Stimulated activated CD8-positive, alpha-beta memory T cell treated with anti-CD3 and anti-CD28 coated beads, Interleukin-12 subunit alpha, Interleukin-12 subunit beta, amount 100 ng/mL, for 24 hours (primary cell): ENCODE measurements around the gene WASL.

ENCODE experiments used
- DNase-seq: peaks from one replicate; pipeline ENCODE4 v3.0.0-alpha.2; 2020; ENCODE audit errors: extremely low read depth

Gene WASL

DNA sequence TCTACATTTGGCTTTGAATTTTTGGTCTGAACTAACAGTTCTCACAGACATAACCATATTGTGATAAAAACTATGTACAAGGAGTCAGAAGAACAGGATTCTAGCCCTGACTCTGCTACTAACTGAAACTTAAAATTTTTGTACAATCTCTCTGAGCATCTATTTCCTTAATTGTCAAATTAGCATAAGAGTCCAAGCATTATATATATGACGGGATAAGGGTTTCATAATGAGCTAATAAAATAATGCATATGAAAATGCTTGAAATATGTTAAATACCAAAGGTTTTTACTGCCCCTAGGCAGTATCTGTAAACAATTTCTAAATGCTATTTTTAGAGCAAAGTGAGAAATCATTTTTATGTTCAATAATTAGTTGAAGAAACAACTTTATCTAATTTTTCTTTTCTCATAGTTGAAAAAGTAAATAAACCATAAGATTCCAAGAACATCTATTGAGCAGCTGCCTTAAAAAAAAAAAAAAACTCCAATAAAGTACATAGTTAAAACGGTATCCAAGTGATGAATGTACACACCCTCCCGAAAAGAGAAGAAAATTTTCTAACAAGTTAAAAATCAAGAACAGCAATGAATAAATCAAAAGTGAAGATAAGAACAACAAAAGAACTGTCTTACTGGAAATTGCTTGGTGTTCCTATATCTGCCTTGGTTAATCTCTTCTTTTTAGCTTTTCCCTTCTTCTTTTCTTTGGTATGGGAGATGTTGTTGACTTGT is 52.7 kb downstream of the WASL start:
- DNase-seq = no peak

DNA sequence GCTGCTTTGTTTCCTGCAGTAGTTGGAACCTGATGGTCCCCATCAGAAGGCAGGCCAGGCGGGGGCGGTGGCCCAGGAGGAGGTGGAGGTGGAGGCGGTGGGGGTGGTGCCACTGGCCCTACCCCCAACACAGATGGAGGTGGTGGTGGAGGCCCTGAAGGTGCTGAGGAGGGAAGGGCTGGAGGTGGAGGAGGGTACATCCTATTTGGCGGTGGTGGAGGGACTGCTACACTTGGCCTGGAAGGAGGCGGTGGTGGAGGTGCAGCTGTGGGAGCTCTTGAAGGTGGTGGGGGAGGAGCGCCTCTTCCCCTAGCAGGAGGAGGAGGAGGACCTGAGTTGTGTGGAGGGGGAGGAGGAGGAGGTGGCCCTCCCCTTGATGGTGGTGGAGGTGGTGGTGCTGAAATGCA is 56.3 kb downstream of the WASL start:
- DNase-seq = no peak

DNA sequence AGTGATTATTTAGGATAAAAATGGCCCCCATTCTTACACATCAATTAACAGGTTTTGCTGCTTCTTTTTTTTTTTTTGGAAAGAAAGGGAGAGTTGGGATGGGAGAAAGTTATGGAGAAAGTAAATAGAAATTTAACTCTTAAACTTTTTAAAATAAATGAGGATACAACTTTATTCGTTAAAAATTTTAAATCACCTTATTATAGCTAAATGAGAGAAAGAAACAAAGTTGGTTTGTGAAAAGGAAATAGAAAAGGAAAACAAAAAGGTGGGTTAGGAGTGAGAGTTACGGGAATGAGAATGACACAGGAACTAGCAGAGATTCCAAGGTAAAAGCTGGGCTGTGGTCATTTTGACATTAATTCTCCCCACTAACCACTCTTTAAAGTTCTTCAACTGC is 58.3 kb downstream of the WASL start:
- no peak for DNase-seq

DNA sequence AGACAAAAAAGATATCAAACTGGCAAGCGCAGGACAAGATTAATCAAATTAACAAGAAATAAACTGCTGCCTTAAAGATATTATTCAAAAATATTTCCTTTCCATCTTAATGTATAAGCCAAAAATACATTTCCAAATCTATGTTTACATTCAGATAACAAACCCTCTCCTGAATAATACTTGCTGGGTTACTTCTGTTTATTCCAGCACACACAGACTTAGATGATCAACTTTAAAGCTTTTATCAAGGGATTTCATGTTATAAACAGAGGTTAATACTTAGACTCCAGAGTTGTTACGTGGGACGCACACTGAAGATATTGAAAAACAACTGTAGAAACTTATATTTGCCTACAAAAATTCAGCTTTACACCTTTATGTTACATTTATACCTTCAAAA is 59.6 kb downstream of the WASL start:
- no peak for DNase-seq

DNA sequence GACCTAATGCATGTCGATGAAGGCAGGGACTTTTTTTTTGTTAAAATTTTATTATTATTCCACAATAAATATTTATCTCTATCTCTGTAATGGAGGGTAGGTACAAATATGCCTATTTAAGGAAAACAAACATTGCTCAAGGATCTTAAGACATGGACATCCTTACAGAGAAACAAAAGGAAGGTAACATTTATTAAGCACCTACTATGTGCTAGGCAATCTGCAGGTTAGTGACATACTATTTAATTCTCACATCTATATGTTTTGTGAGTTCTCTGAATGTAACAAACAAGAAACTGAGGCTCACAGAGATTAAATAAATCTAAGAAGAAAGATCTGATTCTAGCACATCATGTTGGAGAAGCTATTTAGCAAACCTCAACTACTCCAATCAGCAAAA is 61.1 kb downstream of the WASL start:
- DNase-seq = no peak

DNA sequence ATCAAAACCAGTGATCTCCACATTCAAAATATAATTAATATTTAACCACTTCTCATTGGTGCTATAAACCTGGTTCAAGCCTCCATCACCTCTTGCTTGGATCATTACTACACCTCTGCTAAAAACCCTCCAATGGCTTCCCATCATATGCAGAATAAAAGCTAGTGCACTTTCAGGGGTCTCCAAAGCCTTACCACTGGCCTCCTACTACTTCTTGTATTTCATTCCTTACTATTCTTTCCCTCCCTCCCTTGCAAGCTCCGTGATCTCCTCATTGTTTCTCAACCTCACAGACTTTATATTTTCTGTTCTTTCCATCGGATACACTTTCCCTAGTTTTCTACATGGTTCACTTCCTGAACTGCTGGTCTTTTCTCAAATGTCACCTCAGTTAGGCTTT is 61.6 kb downstream of the WASL start:
- no peak for DNase-seq

DNA sequence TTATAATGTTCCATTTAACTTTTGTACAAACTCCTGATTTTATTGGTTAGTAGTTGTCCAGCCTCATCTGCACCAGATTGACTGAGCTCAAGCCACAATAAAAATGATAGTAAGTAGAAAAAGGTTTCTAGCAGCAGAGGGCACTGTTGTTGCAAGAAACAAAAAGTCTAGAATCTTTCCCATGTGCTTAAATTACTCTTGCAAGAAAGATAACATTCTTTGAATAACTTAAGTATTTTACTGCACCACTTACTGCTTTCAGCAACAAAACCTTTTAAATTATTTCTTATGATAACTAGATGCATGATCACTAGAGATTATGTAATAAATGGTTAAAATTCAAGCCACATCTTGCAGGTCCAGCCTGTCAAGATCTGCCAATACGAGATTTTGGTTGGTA is 66.1 kb downstream of the WASL start:
- DNase-seq = no peak

DNA sequence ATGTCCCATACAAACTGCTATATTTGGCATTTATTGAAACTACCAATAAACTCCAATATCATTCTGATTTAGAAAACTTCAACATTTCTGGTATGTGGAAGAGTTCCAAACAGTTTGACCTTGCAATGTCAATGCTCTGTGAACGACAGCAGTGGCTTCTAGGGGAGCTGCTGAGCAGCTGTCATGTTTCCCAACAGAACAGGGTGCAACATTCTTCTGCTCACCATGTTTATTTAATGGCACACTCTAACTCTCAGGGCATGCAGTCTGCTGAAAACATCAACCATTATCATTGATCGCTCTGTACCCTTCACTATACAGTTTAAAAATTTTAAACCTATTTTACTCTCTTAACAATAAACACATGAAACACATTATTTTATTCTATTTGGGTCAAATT is 67.2 kb downstream of the WASL start:
- no peak for DNase-seq

DNA sequence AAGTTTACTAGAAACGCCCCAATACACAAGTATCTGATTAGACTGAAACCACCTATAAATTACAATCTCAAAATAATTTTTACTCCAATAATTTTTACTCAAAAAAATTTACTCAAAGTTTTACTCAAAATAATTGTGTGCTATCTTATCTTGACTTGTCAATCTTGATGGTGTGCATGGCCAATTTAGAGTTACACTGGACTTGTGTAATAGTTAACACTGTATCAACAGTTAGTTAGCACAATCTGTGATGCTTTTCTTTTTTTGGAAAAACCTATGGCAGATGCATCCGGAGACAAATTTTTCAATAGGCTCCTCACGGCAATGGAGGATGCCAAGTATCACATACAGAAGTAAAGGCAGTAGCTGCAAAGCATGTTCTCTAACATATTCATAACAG is 68.2 kb downstream of the WASL start:
- no peak for DNase-seq

DNA sequence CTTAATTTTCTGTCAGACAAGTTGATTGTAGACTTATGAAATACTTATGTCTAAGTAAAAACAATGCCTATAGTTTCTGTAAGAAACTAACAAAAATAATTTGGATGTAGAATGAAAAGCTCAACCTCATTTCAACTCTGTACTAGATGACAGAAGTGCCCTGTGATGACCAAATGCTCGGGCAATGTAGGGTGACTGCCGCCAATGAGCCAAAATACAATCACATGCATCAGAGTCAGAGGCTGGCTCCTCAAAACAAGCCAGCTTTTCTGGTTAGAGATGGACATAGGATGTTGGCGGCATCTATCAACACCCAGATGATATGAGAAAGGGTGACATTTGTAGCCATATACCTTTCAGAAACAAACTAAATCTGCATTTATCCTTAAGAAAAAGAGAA is 69.2 kb downstream of the WASL start:
- DNase-seq = no peak

DNA sequence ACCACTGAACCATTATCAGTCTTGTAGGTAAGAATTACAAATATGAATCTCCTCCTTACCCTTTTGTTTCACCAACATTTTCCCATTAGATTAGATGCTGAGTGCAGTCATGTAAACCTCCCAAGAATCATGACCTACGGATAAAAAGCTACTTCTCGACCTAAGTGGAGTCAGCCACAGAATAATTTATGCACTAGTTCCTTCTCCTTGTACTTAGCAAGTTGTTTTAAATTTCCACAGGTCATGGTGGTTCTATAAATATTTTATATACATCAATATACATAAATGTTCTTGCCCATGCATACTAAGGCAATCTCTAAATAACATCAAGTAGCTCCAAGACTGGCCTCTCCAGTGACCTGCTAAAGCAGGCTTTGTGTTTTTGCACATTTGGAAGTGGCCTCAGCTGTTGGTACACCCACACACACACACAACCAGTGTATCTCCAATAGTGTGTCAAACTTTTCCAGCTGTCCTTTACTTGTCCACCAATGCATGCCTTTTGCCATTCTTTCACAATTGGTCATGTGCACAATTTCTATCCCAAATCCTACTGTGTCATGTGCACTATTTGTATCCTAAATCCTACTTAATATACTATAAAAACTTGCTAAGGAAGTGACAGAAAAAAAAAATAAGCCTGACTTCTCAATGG is 71.6 kb downstream of the WASL start:
- DNase-seq = no peak

DNA sequence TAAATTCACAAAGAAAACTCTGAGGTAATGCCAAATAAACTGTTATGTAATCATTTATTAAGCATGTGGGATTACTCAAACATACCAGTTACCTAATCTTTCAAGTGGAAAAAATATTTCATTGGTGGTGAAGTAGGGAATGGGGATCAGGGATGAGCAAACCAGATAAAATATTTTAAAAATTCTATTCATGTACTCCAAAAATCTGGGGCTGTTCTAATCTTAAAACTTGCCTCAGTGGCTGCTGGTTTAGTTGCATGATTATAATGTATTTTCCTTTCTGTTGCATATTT is 73.7 kb downstream of the WASL start:
- DNase-seq = no peak

DNA sequence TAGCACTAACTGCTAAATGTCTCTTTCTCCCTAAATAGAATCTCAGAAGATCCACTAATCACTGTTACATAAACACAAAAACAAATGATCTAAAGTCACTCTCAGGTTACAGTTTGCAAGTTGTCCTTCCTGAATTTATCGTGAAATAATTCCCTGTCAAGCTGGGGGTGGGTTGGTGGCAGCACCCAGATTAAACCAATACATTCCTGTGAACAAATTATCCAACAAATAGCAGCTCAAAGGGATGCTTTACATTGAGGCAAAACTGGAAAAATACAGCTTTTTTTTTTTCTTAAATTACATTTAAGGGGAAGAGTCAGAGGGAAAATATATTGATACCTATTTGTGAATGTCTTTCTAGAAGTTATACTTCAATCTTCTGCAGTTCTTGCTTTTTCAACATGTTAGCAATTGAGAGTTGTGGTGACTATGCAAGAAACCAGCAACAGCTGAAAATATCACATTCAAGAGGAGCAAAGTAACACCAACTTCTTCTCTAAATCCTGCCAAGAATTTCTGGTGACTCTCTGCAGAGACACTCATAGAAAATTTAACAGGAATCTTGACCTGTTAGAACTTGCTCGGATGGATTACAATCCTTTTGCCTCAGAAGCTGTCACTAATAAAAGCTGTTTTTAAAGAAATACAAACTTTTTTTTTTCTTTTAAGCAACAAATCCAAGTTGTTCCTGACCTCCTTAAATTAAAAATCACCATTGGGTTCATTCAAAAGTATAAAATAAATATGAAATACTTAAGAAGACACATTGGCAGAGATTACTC is 74.2 kb downstream of the WASL start:
- no peak for DNase-seq

DNA sequence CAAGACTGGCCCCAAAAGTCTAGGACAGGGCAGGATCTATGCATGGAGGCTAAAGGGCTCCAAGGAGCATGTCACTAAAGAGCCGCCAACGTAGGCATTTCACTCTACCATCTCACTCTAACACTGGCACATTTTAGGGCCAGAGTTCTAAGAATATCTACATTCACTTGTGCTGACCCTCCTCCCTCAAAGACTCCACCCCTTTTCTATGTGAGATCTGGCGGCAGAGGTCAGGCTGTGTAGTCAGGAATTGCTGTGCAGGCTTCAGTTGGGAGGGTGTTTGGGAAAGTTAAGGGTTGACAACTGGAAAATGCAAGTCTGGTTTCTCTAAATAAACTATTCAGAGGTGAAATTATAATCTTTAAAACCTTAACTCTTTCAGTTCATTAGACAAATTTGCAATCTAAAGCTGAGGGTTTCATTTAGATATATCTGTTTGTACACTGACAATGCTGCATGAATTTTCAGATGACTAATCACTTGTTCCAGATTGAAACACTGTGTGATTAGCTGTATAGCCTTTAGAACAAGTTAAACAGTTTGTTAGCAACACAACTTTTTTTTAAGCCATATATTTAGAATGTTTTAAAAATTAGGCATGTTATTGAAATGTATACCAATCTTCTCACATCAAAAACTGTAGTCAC is 74.9 kb downstream of the WASL start:
- DNase-seq = no peak

DNA sequence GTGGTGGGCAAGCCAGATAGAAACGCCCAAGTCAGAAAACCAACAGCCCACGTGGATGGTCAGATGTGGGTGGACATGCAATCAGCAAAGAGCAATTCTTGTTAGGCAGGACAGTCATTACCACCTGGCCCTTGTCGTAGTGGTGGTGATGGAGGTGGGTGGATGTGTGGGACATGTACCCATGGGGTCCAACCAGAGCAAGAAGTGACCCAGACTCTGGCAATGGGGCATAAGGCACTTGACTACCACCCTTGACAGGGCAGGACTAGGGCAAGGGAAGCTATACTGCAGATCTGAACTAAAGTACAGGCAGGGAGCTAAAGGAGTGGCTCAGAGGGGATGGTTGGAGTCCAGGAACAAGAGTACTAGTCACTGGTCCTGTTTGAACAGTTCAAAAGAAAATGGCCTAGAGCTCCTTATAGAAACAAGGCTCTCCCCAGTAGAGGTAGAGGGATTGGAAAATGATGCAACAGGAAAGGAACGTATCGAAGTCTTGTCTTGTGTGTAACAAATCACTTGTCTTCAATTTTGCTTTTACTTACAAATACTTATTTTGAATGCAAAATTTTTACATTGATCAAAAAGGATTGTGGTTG is 75.6 kb downstream of the WASL start:
- no peak for DNase-seq

DNA sequence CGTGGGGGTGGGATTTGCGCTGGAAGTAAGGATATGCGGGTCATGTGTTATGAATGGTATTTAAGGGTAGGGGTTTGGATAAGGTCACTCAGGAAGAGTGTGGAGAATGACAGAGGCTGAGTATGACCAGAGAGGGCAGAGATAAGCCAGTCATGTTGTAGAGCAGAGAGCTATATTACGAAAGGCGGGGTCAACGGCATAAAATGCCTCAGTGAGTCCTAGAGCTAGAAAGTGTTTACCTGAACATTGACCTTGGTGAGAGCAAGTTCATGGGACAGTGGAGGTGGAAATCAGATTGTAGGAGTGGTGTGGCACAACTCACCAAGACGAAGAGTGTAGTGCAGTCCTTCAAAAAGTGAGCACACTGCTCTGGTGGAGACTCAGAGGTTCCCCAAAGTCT is 79.3 kb downstream of the WASL start:
- no peak for DNase-seq

DNA sequence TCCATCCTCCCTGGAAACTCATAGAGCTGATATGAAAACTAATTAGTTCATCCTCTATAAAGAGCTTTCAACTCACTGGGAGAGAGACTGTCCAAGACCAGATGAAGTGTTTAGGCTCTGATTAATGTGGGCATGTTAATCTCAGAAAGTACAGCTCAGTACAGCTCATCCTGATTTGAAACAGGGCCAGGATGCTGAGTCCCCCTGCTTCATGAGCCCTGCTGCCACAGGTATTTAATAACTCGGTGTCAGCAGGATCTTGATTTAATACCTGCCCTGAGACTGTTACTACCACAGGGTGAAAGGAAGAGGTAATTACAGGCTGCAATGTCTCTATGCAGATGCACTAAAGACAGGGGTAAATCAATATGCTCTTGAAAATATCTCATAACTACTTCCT is 82.3 kb downstream of the WASL start:
- DNase-seq = no peak

DNA sequence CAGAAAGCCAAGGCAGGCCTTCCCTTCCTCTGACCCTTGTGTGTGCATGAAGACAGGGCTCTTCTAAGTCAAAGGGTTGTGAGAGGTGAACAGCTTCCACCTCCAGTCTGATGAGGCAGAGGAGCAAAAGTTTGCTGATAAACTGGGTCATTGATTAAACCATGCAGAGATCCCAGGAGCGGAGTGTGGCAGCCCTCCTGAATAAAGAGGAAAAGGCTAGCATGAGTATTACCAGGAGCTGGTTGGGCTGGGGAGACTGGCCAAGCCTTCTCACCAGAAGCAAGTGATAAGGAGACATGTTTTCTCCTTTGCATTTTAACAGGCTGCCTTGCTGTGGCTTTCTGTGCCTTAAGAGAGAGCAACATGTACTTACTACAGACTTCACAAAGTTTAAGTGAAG is 82.9 kb downstream of the WASL start:
- no peak for DNase-seq

DNA sequence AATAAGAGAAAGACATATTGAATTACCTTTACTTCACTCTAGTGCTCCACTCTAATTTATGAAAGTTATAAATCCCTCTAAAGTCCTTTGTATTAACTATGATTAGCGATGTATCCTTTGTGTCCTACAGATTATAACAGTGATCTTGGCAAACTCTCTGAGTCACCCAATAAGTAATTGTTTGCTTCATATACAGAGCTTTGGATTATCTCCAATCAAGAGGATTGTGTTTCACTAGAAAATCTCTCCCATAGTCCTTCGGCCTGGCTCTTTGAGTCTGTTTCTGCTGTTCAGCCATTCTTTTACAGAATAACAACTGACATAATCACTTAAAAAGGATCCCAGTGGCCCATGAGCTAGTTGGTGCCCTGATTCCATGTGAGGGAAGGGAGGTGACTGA is 83.6 kb downstream of the WASL start:
- DNase-seq = no peak

DNA sequence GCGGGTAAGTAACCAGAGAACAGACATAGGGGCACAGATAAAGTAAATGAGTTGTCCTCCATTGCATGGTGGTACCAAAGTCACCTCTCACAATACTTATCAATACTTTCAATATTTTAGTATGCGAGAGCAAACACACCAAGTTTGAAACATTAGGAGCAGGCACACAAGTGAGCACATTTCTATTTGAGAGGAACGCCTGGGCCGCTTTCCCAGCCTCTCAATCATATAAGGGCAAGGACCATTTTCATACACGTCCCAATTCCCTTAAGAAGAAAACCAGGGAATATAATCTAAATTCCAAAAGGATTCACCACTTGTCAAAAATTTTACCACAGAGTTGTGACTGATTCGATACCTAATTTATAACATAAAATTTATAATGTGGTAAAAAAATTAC is 85.6 kb downstream of the WASL start:
- DNase-seq = no peak

DNA sequence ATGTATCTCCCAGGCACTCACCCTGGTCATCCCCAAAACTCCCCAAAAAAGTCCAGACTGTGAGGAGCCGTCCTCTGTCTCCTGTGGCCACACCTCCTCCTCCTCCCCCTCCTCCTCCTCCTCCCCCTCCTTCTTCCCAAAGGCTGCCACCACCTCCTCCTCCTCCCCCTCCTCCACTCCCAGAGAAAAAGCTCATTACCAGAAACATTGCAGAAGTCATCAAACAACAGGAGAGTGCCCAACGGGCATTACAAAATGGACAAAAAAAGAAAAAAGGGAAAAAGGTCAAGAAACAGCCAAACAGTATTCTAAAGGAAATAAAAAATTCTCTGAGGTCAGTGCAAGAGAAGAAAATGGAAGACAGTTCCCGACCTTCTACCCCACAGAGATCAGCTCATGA is 86.0 kb downstream of the WASL start:
- DNase-seq = no peak

DNA sequence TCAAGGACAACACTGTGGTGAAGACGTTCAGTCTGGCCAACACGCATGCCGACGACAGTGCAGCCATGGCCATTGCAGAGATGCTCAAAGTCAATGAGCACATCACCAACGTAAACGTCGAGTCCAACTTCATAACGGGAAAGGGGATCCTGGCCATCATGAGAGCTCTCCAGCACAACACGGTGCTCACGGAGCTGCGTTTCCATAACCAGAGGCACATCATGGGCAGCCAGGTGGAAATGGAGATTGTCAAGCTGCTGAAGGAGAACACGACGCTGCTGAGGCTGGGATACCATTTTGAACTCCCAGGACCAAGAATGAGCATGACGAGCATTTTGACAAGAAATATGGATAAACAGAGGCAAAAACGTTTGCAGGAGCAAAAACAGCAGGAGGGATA is 86.5 kb downstream of the WASL start:
- DNase-seq = no peak
